ENCODE data around the gene CD3G.

- TF ChIP-seq, protein P1, sequence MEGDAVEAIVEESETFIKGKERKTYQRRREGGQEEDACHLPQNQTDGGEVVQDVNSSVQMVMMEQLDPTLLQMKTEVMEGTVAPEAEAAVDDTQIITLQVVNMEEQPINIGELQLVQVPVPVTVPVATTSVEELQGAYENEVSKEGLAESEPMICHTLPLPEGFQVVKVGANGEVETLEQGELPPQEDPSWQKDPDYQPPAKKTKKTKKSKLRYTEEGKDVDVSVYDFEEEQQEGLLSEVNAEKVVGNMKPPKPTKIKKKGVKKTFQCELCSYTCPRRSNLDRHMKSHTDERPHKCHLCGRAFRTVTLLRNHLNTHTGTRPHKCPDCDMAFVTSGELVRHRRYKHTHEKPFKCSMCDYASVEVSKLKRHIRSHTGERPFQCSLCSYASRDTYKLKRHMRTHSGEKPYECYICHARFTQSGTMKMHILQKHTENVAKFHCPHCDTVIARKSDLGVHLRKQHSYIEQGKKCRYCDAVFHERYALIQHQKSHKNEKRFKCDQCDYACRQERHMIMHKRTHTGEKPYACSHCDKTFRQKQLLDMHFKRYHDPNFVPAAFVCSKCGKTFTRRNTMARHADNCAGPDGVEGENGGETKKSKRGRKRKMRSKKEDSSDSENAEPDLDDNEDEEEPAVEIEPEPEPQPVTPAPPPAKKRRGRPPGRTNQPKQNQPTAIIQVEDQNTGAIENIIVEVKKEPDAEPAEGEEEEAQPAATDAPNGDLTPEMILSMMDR (IDR thresholded peaks at IDR 0.05): no peak
- TF ChIP-seq POLR2A (IDR thresholded peaks at IDR 0.05) (no peak), POLR2AphosphoS5 (IDR thresholded peaks at IDR 0.05) (no peak)
Observed at GRCh38 chr11:118364956-118365615, 20.9 kb downstream of the CD3G start.

All from breast epithelium (tissue), 3 donors.